Ramos (cell line): Measurements from ENCODE around the gene AMBRA1.

Source experiments
- in situ Hi-C: fragments of 300-500 bp; cut with MboI; formaldehyde crosslinking; loops from one replicate; pipeline ENCODE4 v1.14.3; 2022; ENCODE audit warnings: low sequenced_read_pairs; ENCODE audit not compliant: unreplicated experiment

Gene AMBRA1

DNA sequence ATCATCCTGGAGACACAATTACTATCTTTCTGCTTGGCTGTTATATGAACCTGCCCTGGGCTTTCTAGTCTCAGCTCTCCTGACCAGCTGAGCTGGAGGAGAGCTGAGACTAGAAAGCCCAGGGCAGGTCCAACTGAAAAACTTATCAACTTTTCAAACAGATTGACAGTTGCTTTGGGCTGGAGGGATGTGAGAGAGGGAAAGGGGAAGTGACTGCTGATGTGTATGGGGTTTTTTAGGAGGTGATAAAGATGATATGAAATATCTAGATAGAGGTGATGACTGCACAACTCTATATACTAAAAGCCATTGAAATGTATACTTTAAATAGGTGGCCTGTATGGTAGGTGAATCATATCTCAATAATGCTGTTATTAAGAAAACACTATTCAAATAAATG is 142.1 kb downstream of the AMBRA1 start:
- in situ Hi-C loops = no loop called here

GRCh38 chr11:46450846-46451477 is 142.9 kb downstream of the AMBRA1 start:
- in situ Hi-C loops = no loop called here

- in situ Hi-C loops = loop anchor here (10.0 kb wide), 1 partner anchor 63 kb away; the partner anchor contains the start of gene MDK
These were observed 146.3 kb downstream of the AMBRA1 start for GRCh38 chr11:46447544-46447943.

DNA sequence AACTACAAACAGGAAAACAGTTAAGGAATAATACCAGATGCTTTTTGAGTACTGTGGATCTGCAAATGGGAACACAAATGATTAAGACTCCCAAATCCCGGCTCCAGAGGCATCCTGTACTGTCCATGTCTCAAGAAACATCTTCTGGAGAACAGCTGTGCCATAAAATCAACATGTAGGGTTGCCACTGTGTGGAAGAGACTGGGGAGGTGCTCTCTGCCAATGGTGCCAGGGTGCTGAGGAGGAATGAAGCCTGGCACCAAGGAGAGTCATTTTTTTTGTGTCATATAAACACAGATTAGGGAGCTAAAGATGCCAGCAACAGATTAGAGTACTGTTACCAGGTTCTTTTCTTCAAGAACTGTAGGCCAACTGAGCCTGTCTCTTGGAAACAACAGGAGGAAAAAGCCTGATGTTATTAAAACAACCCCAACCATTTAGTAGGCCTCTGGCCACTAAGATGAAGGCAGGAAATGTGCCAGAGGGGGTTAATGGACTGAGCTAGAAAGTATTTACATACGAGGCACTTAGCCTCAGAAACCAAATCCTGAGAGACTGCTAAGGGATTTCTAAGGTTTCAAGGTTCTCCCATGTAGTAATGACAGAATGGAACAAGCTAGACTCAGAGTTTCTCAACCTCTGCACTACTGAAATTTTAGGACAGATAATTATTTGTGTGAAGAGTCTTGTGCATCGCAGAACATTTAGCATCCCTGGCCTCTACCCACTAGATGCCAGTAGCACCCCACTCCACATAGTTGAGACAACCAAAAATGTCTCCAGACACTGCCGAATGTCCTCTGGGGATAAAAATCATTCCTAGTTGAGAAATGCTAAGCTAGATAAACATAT is 147.7 kb downstream of the AMBRA1 start:
- in situ Hi-C loops = loop anchor here (10.0 kb wide), 1 partner anchor 61 kb away; the partner anchor contains the start of gene MDK

DNA sequence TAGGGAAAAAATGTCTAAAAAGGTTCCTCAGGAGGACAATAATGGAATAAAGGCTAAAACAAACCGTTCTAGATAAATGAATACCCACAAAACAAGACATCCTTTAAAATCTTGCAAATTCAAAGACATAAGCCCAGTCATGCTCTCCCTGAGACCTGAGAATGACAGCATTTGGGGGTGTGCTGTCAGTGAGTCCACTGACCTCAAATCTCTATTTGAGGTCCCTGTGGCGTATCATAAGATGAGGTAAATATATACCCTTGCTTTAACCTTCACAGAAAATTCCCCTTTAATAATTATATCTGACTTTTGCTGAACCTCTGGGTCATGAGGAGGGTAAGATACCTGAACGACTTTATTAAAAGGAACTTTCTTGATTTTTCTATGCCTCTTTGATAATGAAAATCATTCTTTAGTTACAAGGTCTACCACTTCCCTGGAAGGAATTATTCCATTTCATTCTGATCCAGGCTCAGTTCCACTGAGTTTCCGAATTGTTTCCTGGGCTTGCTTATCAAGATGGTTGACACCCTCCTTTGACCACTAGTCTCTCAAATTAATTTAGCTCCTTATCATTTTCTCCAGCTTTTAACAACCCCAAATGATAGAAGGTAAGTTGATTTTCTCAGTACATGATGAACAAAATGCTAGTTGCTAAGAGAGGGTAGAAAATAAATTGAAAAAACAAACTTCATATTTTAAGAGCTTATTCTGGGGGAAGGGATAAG is 148.5 kb downstream of the AMBRA1 start:
- in situ Hi-C loops = loop anchor here (10.0 kb wide), 1 partner anchor 61 kb away; the partner anchor contains the start of gene MDK

DNA sequence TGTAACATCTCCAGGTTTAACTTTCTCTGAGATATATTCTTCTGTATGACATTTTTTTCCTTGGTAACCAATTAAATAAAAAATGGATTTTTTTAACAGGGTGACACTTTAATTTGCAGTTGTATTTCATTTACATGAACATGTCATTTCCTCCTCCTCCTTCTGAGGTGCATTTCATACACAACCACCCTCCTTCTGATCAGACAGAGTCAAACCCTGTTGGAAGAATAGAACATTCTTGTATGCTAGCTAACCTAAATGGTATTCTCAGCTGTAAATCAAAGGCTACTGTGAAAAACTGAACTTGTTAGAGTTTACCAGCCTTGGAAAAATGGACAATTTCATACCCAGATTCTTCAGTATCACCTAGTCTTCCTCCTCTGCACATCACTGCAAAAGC is 149.5 kb downstream of the AMBRA1 start:
- in situ Hi-C loops = loop anchor here (10.0 kb wide), 1 partner anchor 60 kb away; the partner anchor contains the start of gene MDK

DNA sequence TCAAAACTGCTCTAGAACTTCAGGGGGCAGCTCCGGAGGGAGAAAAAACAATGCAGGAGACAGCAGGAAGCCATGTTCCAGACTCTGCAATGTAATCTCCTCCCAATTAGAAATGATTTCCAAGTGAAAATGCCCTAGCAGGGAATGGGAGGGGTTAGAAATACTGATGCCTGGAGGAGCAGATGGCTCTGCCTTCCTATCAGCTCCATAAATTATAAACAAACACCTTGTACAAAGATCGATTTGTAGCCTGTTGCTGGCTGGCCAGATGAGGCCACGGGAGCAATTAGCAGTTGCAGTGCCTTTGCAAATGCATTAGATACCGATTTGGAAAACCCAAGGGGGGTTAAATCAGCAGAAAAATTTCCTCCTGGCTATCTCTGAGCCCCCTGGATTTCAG is 155.6 kb downstream of the AMBRA1 start:
- in situ Hi-C loops = no loop called here

- in situ Hi-C loops = no loop called here
These were observed 156.6 kb downstream of the AMBRA1 start for GRCh38 chr11:46437122-46437689.

DNA sequence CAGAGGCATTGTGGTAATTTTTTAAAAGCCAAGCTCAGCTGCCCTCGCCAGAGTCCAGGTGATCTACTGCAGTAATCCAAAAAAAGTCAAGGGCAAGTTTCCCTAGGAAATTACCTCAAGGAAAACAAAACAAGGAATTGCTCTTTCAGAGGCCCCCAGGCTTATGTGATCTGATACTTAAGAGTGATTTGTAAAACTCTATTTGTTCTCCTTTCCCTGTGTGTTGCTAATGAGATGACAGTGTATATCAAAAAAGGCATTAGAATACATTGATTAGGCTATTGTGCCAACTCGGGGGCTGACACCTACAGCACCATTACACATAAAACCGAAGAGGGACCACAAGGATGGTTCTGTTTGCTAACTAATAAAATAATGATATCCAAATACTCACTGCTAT is 157.7 kb downstream of the AMBRA1 start:
- in situ Hi-C loops = no loop called here

DNA sequence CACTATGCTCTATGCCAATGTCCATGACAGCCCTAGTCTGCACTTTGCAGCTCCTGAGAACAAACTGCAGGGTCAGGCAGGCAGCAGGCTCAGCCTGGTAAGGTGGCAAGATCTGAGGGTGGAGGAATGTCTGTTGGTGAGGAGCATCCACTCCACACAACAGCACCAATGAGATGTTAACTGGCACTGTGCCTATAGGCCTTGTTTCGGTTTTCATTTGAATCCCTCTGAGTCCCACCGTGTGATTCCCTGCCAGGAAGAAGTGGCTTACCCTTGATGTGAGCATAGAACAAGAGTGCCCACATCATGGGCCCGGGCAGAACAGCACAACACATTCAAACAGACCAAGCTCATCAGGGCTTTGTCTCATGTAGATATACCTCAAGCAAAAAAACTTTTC is 158.1 kb downstream of the AMBRA1 start:
- in situ Hi-C loops = no loop called here

- in situ Hi-C loops = no loop called here
These were observed 162.6 kb downstream of the AMBRA1 start for GRCh38 chr11:46431211-46431610.

DNA sequence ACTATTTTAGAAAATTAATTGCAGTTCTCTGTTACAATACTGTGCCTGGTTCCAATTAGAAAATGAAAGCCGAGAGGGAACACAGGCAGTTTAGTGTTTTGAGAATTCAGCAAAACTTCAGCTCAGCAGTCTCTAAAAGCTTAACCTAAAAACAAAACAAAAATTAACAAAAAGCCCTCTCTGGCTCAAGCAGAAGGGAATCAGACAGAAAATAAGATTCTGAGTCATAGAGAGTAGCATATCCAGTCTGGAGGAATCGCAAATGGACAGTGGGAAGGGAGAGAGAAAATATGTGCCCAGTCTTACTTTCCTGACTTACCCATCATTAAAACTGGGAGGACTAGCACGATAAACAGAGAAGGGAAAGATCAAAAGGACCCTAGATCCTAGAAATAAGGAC is 164.1 kb downstream of the AMBRA1 start:
- in situ Hi-C loops = no loop called here

- in situ Hi-C loops = no loop called here
These were observed 166.5 kb downstream of the AMBRA1 start for GRCh38 chr11:46427364-46427763.

- in situ Hi-C loops = no loop called here
These were observed 167.4 kb downstream of the AMBRA1 start for GRCh38 chr11:46426233-46426991.

- in situ Hi-C loops = no loop called here
These were observed 171.2 kb downstream of the AMBRA1 start for GRCh38 chr11:46422588-46422987.

DNA sequence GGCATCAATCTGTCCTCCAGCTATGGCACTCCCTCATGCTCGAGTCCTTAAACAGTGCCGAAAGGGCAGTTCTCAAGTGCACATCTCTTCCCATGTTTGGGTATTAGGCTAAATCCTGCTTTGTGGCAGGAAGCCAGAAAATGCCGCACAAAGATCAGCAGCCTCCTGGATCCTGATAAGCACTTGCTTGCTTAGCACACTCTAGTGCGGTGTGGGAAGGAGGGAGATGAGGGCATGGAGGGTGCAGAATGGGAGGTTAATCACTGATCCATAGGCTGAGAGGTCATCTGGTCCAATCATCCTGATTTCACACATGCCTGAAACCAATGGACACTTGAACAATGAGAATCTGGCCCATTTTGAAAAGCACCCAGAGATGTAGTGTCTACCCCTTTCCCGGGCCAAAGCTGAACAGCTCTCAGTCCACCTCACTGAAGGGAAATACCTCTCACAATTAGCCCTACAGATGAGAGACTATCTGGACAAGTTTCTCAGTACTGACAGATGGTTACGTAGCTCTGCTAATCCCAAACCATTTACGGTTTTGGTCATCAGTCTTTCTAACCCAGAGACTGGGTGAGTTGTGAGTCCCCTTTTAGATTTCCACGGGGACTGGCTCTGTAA is 172.5 kb downstream of the AMBRA1 start:
- in situ Hi-C loops = no loop called here

DNA sequence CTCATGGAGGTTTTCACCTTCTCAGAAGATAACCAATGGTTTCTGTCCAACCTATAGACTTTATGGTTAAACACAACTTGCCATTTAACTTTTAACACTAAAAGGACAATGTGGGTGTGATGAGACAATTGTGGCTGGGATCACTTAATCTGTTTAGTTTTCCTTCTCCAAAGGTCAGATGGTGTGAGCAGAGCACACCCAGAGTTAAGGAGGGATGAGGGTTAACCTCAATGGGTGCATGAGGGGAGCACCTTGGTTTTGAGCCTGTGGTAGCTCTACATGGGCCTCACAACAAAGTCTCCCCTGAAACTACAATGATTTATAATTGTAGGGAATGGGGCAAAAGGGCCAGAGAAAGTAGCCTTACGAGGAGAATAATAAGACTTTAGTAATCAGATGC is 173.3 kb downstream of the AMBRA1 start:
- in situ Hi-C loops = no loop called here

- in situ Hi-C loops = no loop called here
These were observed 175.1 kb downstream of the AMBRA1 start for GRCh38 chr11:46418751-46419150.

- in situ Hi-C loops = no loop called here
These were observed 176.1 kb downstream of the AMBRA1 start for GRCh38 chr11:46417711-46418110.
